Pericardium fibroblast (primary cell): Measurements from ENCODE around the gene STXBP3. TPM values are rescaled to one million over a fixed set of nuclear protein-coding genes. Genes with fewer than 3 reads are reported as not detected.

Experiments
- total RNA-seq: library from RNA; depleted of rRNA; stranded (reverse); fragments of >200 nt; gene quantifications from 2 replicates; pipeline ENCODE4 v1.2.3, GENCODE V29; 2015

The STXBP3 gene, protein sequence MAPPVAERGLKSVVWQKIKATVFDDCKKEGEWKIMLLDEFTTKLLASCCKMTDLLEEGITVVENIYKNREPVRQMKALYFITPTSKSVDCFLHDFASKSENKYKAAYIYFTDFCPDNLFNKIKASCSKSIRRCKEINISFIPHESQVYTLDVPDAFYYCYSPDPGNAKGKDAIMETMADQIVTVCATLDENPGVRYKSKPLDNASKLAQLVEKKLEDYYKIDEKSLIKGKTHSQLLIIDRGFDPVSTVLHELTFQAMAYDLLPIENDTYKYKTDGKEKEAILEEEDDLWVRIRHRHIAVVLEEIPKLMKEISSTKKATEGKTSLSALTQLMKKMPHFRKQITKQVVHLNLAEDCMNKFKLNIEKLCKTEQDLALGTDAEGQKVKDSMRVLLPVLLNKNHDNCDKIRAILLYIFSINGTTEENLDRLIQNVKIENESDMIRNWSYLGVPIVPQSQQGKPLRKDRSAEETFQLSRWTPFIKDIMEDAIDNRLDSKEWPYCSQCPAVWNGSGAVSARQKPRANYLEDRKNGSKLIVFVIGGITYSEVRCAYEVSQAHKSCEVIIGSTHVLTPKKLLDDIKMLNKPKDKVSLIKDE
- 16.1 and 28.9 TPM in 2 replicates for total RNA-seq

DNA sequence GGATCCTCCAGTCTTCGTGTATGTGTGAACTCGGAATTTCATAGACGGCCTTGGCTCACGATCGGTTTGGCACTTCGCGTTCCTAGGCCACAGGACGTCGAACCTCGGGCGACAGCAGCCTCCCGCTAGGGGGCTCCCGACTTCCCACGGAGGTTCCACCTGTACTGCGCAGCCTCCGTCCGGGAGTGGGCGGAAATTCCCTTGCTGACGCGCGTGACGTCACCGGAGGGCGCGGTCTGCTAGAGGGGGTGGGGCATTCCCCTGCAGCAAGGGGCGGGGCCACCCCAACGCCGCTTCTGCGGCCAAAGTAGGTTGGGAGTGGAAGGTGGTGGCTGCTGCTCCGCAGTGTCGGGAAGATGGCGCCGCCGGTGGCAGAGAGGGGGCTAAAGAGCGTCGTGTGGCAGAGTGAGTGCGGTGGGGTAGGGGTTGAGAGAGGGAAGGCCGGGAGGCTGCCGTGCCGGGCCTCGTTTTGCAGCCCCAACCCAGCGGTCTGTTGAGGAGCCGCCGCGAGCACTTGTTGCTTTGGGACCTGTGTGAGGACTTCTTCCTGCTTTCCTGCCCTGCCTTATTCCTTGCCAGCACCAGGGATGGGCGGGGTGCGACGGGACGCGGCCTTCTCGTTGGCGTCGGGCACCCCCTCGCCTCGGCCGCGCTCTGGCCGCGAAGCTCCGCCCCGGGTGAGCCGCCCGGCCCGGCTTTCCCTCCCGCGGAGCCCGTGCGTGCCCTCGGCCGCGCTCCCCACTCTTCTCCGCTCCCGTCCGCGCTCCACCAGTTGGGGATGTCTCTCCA is at the start of gene STXBP3:
Gene STXBP3, plus strand, starts transcription at position 293 of the 789 bp plus-strand sequence. Its CDS starts 64 bp downstream, at position 357.

DNA sequence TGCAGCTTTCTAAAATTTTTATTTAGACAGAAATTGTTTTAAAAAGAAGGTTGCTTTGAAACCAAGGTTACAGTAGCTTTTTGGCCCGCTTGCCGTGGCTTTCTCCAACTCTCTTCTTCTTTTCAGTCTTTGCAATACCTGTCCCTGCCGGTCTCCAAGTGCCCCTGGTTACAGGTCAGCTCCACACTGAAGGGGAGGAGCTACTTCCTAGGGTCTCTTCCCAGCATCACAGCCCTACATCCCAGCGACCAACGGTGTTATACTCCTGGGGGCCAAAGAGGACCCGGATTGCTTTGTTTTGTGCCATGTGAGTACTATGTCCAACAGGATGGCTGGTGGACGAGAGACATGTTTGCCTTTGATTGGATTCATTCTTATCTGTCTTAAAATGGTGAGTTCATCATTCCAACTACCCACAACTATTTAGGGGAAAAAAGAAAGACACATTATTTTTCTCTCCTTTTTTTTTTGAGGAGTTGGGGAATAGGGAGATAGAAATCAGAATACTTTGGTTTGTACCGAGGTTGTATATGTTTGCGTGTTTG is 33.8 kb upstream of the STXBP3 start, which contains the start of gene FNDC7:
Gene FNDC7, plus strand, starts transcription at position 303 of the 545 bp plus-strand sequence. Its CDS starts 26 bp downstream, at position 329.

DNA sequence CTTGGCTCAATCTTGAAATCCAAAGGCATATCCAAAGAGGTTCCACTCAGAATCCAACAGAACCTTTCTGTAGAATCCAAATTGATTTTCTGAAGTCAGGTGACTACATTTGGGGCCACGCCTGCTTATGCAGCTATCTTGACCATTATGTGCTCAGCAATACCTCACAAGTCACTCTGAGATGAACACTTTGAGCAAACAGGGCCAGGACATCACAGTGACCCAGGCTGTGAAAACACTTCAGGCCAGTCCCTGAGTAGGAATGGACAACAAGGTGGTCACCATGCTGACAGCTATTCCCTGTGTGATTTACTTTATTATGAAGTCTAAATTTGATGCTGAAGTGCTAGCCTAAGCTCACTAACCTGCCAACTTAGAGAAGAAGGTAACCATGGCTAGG is 110.5 kb downstream of the STXBP3 start, which contains the start of gene AKNAD1:
Gene AKNAD1, minus strand, starts transcription at position 101 of the 400 bp plus-strand sequence. CDS start 4,430 bp downstream, outside the sequence.

Other genes starting within 250 kb of the STXBP3 start
- 7.5 and 15.8 TPM in 2 replicates for gene EEIG2, start 186.6 kb upstream of the STXBP3 start, total RNA-seq
- 2.7 and 3.7 TPM in 2 replicates for gene HENMT1, start 85.6 kb upstream of the STXBP3 start, total RNA-seq
- 8.3 and 12.7 TPM in 2 replicates for gene PRPF38B, start 54.4 kb upstream of the STXBP3 start, total RNA-seq
- gene FNDC7, start 33.8 kb upstream of the STXBP3 start, total RNA-seq = not detected in 2 replicates
- 0.12 TPM in 1 of 2 replicates, not detected in the other for gene AKNAD1, start 110.4 kb downstream of the STXBP3 start, total RNA-seq
- gene GPSM2, start 130.3 kb downstream of the STXBP3 start, total RNA-seq = 6.4 and 23.9 TPM in 2 replicates
- 22.7 and 25.8 TPM in 2 replicates for gene CLCC1, start 216.8 kb downstream of the STXBP3 start, total RNA-seq